Spleen (tissue), 11 donors: ENCODE measurements around the gene MYO5B. TPM values are rescaled to one million over a fixed set of nuclear protein-coding genes. Genes with fewer than 3 reads are reported as not detected.
"Not testable (repeated sequence)": the region's sequence is repeated elsewhere in the genome, so short reads cannot be mapped to it uniquely, and the experiment has no call there.

Source experiments
- DNase-seq: peaks from one replicate; pipeline ENCODE4 v3.0.0-alpha.2; 2020
- H3K27ac ChIP-seq, 8 donors: fragments of 200-600 bp; sonication (generic) in 7 of 8; 1 replicate in 4 of 8; 2 replicates in 4 of 8; pipeline versions ENCODE4 v1.5.0 to v1.8.0; 2016 to 2021; ENCODE audit warnings: inconsistent platforms in 4 of 8, mild to moderate bottlenecking in 4 of 8, moderate library complexity in 1 of 8
- H3K27me3 ChIP-seq, 7 donors: fragments of 200-600 bp; sonication (generic) in 6 of 7; replicated peaks in 1 of 7; 1 replicate in 4 of 7; 2 replicates in 3 of 7; pipeline versions ENCODE4 v1.5.0 to v1.8.0; 2016 to 2021; ENCODE audit warnings: inconsistent platforms in 3 of 7, mild to moderate bottlenecking in 1 of 7
- H3K36me3 ChIP-seq, 6 donors: fragments of 200-600 bp; sonication (generic) in 5 of 6; 1 replicate in 4 of 6; 2 replicates in 2 of 6; pipeline versions ENCODE4 v1.5.0 to v1.8.0; 2016 to 2021; ENCODE audit warnings: inconsistent platforms in 2 of 6
- H3K4me1 ChIP-seq, 6 donors: fragments of 200-600 bp; sonication (generic) in 5 of 6; 1 replicate in 3 of 6; 2 replicates in 3 of 6; pipeline versions ENCODE4 v1.5.0 to v1.8.0; 2016 to 2021; ENCODE audit warnings: inconsistent platforms in 3 of 6
- H3K4me3 ChIP-seq, 8 donors: fragments of 200-600 bp; sonication (generic) in 7 of 8; 1 replicate in 4 of 8; 2 replicates in 4 of 8; pipeline versions ENCODE4 v1.5.0 to v1.8.0; 2016 to 2021; ENCODE audit warnings: inconsistent platforms in 4 of 8, mild to moderate bottlenecking in 4 of 8, moderate library complexity in 2 of 8
- H3K9me3 ChIP-seq, 8 donors: fragments of 200-600 bp; sonication (generic) in 7 of 8; 1 replicate in 4 of 8; 2 replicates in 4 of 8; pipeline versions ENCODE4 v1.5.0 to v1.8.0; 2016 to 2021; ENCODE audit warnings: inconsistent platforms in 4 of 8
- CTCF ChIP-seq, 11 experiments: fragments of 200-600 bp in 7 of 11; fragments of 450-650 bp in 4 of 11; sonication (generic) in 4 of 11; IDR thresholded peaks in 8 of 11; conservative IDR thresholded peaks in 3 of 11; 1 replicate in 7 of 11; 2 replicates in 4 of 11; pipeline versions ENCODE4 v1.4.0 to v1.8.0; 2016 to 2021; ENCODE audit warnings: antibody characterized with exemption in 11 of 11, inconsistent platforms in 4 of 11, mild to moderate bottlenecking in 1 of 11
- POLR2A ChIP-seq, 3 donors: fragments of 450-650 bp; IDR thresholded peaks; one replicate each; pipeline ENCODE4 v1.5.1; 2017; ENCODE audit warnings: antibody characterized with exemption in 3 of 3, mild to moderate bottlenecking in 1 of 3
- POLR2AphosphoS5 ChIP-seq, 3 donors: sonication (generic); formaldehyde crosslinking; IDR thresholded peaks; one replicate each; pipeline ENCODE4 v1.5.1; 2017; ENCODE audit warnings: antibody characterized with exemption in 3 of 3
- WGBS, 5 donors: extraction: QIAGEN DNeasy Blood & Tissue Kit in 3 of 5; methylation state at CpG; one replicate each; pipeline versions ENCODE4 v1.1.5 to v1.1.7; 2013 to 2018; 5-methylcytosine and 5-hydroxymethylcytosine counted together
- intact Hi-C: fragments of 100-400 bp; cut with DNase I; formaldehyde crosslinking; loops from one replicate; pipeline ENCODE4 v1.15.0; 2023; ENCODE audit warnings: low total_unique reads
- polyA plus RNA-seq, 3 donors: library from polyadenylated mRNA; stranded (reverse); fragments of 200-250 nt; gene quantifications; one replicate each; pipeline ENCODE4 v1.2.1, GENCODE V29; 2013
- total RNA-seq, 7 donors: library from RNA; depleted of rRNA in 3 of 7; stranded (reverse); fragments of >200 nt in 3 of 7; fragmentation: NEBNext Ultra II Directional in 4 of 7; extraction: Animal tissue kit (Norgen Biotek cat#: 25700) in 4 of 7; gene quantifications; one replicate each; pipeline versions ENCODE4 v1.1.0 to v1.2.1, GENCODE V29; 2016 to 2021
- donor health status: healthy with polysubstance abuse.
- donor health status: DM: no; HTN: no; CAD: no; lungs with moderate emphysema.
- donor health status: DM: no; HTN: no; CAD: no.
- donor health status: Bipolar disorder and iron deficiency.
- donor health status: healthy.
- donor health status: DM: no; HTN: no; CAD: no.
- donor health status: DM: yes; HTN: yes; CAD: no.

MYO5B gene
- total and polyA plus RNA-seq, 10 donors, result 0.74 to 6.0 (median 2.4) TPM

GRCh38 chr18:49802623-49803022, 392.3 kb downstream of the MYO5B start:
- TF ChIP-seq POLR2AphosphoS5 (IDR thresholded peaks at IDR 0.05), result no peak
- TF ChIP-seq POLR2A (IDR thresholded peaks at IDR 0.05), result no peak
- no peak for TF ChIP-seq CTCF (IDR thresholded peaks at IDR 0.05 in 8 of 11, conservative IDR thresholded peaks at IDR 0.05 in 3 of 11)
- intact Hi-C loops, result no loop called here
- no peak for DNase-seq
- WGBS, 5 donors, result 96 to 99% (median 97%) methylated on average over 4 of the region's 4 CpGs
- peaks cover 0 to 1% (median 0%) of the 10 kb centered on the region in 8 donors for H3K9me3 ChIP-seq
- H3K4me3 ChIP-seq, result no peak overlapping the region
- H3K36me3 ChIP-seq, result peaks cover 0 to 40% (median 6%) of the 10 kb centered on the region in 6 donors
- H3K4me1 ChIP-seq, result no peaks in the 10 kb centered on the region
- no peak overlapping the region for H3K27ac ChIP-seq
- H3K27me3 ChIP-seq, result no peaks in the 10 kb centered on the region

GRCh38 chr18:49800491-49800890, 394.5 kb downstream of the MYO5B start:
- intact Hi-C loops, result not testable (repeated sequence)
- 87 to 97% (median 92%) methylated on average over 2 to 5 of the region's 5 CpGs for WGBS, 5 donors

GRCh38 chr18:49799806-49800205, 395.1 kb downstream of the MYO5B start:
- intact Hi-C loops, H3K4me1 ChIP-seq, H3K27me3 ChIP-seq, DNase-seq, H3K4me3 ChIP-seq, H3K9me3 ChIP-seq, H3K27ac ChIP-seq: not testable (repeated sequence)
- peaks cover 0 to 68% (median 19%) of the 10 kb centered on the region in 6 donors for H3K36me3 ChIP-seq
- 95 to 98% (median 97%) methylated on average over 13 to 21 of the region's 29 CpGs; no CpG with 5 or more reads in 1 of the 5 donors for WGBS, 5 donors

More at GRCh38 chr18:49800491-49800890, 394.5 kb downstream of the MYO5B start:
- not testable (repeated sequence) for H3K27me3 ChIP-seq, H3K4me1 ChIP-seq, H3K27ac ChIP-seq, H3K9me3 ChIP-seq, H3K4me3 ChIP-seq, DNase-seq
- peaks cover 0 to 61% (median 14%) of the 10 kb centered on the region in 6 donors for H3K36me3 ChIP-seq

GRCh38 chr18:49798001-49798400, 396.9 kb downstream of the MYO5B start:
- TF ChIP-seq POLR2AphosphoS5 (IDR thresholded peaks at IDR 0.05) (no peak), POLR2A (IDR thresholded peaks at IDR 0.05) (no peak), CTCF (IDR thresholded peaks at IDR 0.05 in 8 of 11, conservative IDR thresholded peaks at IDR 0.05 in 3 of 11) (no peak)
- intact Hi-C loops, result no loop called here
- H3K36me3 ChIP-seq, result peaks cover 3 to 86% (median 36%) of the 10 kb centered on the region in 6 donors
- no peak overlapping the region for H3K27ac ChIP-seq
- H3K4me1 ChIP-seq, result no peaks in the 10 kb centered on the region
- 94 to 99% (median 97%) methylated on average over 4 of the region's 4 CpGs for WGBS, 5 donors
- no peak for DNase-seq
- no peak overlapping the region for H3K4me3 ChIP-seq
- no peaks in the 10 kb centered on the region for H3K27me3 ChIP-seq
- no peaks in the 10 kb centered on the region for H3K9me3 ChIP-seq

- intact Hi-C loops, result no loop called here
- Histone ChIP-seq H3K4me3 (no peak overlapping the region), H3K4me1 (no peaks in the 10 kb centered on the region), H3K27me3 (no peaks in the 10 kb centered on the region), H3K27ac (no peak overlapping the region), H3K36me3 (peaks cover 3 to 87% (median 49%) of the 10 kb centered on the region in 6 donors), H3K9me3 (no peaks in the 10 kb centered on the region)
- TF ChIP-seq POLR2AphosphoS5 (IDR thresholded peaks at IDR 0.05) (no peak), CTCF (IDR thresholded peaks at IDR 0.05 in 8 of 11, conservative IDR thresholded peaks at IDR 0.05 in 3 of 11) (no peak)
- WGBS, 5 donors, result 93 to 97% (median 95%) methylated on average over 7 of the region's 7 CpGs
- no peak for DNase-seq
Measured at GRCh38 chr18:49795612-49796552, 399.1 kb downstream of the MYO5B start.
